ENCODE results near the gene OIT3.

DNA sequence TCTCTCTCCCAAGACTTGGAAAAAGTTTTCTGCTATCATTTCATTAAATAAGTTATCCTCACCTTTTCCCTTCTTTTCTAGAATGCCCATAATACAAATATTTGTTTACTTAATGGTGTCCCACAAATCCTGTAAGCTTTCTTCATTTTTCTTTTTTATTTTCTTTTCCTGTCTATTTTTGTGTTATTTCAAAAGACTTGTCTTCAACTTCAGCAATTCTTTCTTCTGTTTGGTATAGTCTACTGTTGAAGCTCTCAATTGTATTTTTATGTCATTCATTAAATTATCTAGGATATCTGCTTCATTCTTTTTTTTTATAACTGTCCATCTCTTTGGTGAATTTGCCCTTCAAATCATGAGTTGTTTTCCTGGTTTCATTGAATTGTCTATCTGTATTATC is 86.2 kb downstream of the OIT3 start:
- TF ChIP-seq, protein P1, sequence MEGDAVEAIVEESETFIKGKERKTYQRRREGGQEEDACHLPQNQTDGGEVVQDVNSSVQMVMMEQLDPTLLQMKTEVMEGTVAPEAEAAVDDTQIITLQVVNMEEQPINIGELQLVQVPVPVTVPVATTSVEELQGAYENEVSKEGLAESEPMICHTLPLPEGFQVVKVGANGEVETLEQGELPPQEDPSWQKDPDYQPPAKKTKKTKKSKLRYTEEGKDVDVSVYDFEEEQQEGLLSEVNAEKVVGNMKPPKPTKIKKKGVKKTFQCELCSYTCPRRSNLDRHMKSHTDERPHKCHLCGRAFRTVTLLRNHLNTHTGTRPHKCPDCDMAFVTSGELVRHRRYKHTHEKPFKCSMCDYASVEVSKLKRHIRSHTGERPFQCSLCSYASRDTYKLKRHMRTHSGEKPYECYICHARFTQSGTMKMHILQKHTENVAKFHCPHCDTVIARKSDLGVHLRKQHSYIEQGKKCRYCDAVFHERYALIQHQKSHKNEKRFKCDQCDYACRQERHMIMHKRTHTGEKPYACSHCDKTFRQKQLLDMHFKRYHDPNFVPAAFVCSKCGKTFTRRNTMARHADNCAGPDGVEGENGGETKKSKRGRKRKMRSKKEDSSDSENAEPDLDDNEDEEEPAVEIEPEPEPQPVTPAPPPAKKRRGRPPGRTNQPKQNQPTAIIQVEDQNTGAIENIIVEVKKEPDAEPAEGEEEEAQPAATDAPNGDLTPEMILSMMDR (conservative IDR thresholded peaks at IDR 0.05; ENCODE audit: low read depth, low read length): no peak
- TF ChIP-seq EZH2 (IDR thresholded peaks at IDR 0.05; ENCODE audit: borderline replicate concordance, low read depth, low read length, poor library complexity, severe bottlenecking): no peak
